A673 (cell line): ENCODE measurements around the gene SLC22A16. TPM values are rescaled to one million over a fixed set of nuclear protein-coding genes. Genes with fewer than 3 reads are reported as not detected.

Experiments
- BruUV-seq: library from RNA; stranded (reverse); fragments of 400-500 nt; replicated peaks from 2 replicates; lab custom pipeline; 2021; lab: Mats Ljungman, UMichigan
- CTCF ChIA-PET: fragments of 300-600 bp; sonication (Branson Sonifier 250); formaldehyde crosslinking; loops from one replicate; lab custom pipeline; 2022; ENCODE audit warnings: antibody characterized with exemption; lab: Charles Lee
- POLR2A ChIA-PET: fragments of 300-600 bp; sonication (Branson Sonifier 250); formaldehyde crosslinking; loops from one replicate; lab custom pipeline; 2022; ENCODE audit warnings: antibody characterized with exemption; ENCODE audit not compliant: low non-redundant PET; lab: Charles Lee
- DNase-seq: peaks from one replicate; pipeline ENCODE4 v3.0.0-alpha.2; 2015; ENCODE audit warnings: low spot score
- H3K27ac ChIP-seq: fragments of 200-600 bp; sonication (generic); 2 replicates; pipeline ENCODE4 v1.5.1; 2016; ENCODE audit warnings: mixed run types, low read depth, mild to moderate bottlenecking, mixed read lengths, antibody characterized with exemption, low read length; ENCODE audit not compliant: poor library complexity, severe bottlenecking
- H3K27me3 ChIP-seq: fragments of 200-600 bp; sonication (generic); replicated peaks from 2 replicates; pipeline ENCODE4 v1.6.1; 2017; ENCODE audit warnings: mixed run types, low read depth, mild to moderate bottlenecking, mixed read lengths, antibody characterized with exemption, low read length; ENCODE audit not compliant: insufficient read depth, poor library complexity
- H3K36me3 ChIP-seq: fragments of 200-600 bp; sonication (generic); 2 replicates; pipeline ENCODE4 v1.6.1; 2016; ENCODE audit warnings: mixed run types, mild to moderate bottlenecking, mixed read lengths, antibody characterized with exemption, low read length; ENCODE audit not compliant: insufficient read depth, poor library complexity, severe bottlenecking
- H3K4me1 ChIP-seq: fragments of 200-600 bp; sonication (generic); 2 replicates; pipeline ENCODE4 v1.6.1; 2017; ENCODE audit warnings: mixed run types, mild to moderate bottlenecking, mixed read lengths, antibody characterized with exemption, low read length; ENCODE audit not compliant: insufficient read depth, poor library complexity, severe bottlenecking
- H3K4me3 ChIP-seq: fragments of 200-600 bp; sonication (generic); 2 replicates; pipeline ENCODE4 v1.5.1; 2016; ENCODE audit warnings: low read depth, mixed run types, mild to moderate bottlenecking, mixed read lengths, low read length; ENCODE audit not compliant: poor library complexity, severe bottlenecking
- H3K9me3 ChIP-seq: fragments of 200-600 bp; sonication (generic); 2 replicates; pipeline ENCODE4 v1.6.1; 2016; ENCODE audit warnings: mixed run types, low read depth, mild to moderate bottlenecking, mixed read lengths, antibody characterized with exemption, low read length; ENCODE audit not compliant: poor library complexity, severe bottlenecking
- CTCF ChIP-seq: fragments of 300-800, 200-600 bp; sonication (generic); conservative IDR thresholded peaks from 2 replicates; pipeline ENCODE4 v1.5.1; 2017; ENCODE audit warnings: low read depth, mild to moderate bottlenecking, antibody characterized with exemption, low read length, moderate library complexity, mixed read lengths
- EZH2 ChIP-seq: fragments of 200-600 bp; sonication (generic); IDR thresholded peaks from 2 replicates; pipeline ENCODE4 v1.6.1; 2017; ENCODE audit warnings: borderline replicate concordance, low read depth, mild to moderate bottlenecking, mixed read lengths, antibody characterized with exemption, low read length; ENCODE audit not compliant: poor library complexity, severe bottlenecking
- intact Hi-C: fragments of 100-400 bp; cut with micrococcal nuclease; formaldehyde crosslinking; loops from one replicate; pipeline ENCODE4 v1.10.0; 2022; ENCODE audit not compliant: unreplicated experiment
- total RNA-seq: library from RNA; stranded (reverse); gene quantifications from 2 replicates; pipeline ENCODE4 v1.2.3, GENCODE V29; 2021

Gene SLC22A16
- total RNA-seq, 1 experiment from 2014 or later, result 0.15 TPM

- DNase-seq, result no peak
- no peaks in the 10 kb centered on the region for H3K4me1 ChIP-seq
- H3K36me3 ChIP-seq, result no peaks in the 10 kb centered on the region
- no peak overlapping the region for H3K27ac ChIP-seq
- H3K9me3 ChIP-seq, result no peaks in the 10 kb centered on the region
- H3K27me3 ChIP-seq, result peaks cover 5% of the 10 kb centered on the region
- no peak overlapping the region for H3K4me3 ChIP-seq
- ChIA-PET POLR2A (interaction anchor here (0.7 kb wide), 1 partner anchor 354 kb away, joined by 3 read pairs; no protein-coding TSS in a partner anchor), CTCF (no interaction called here)
- no TSS peak for BruUV-seq
- intact Hi-C loops, result loop anchor here (10.0 kb wide), 1 partner anchor 474 kb away; no protein-coding TSS in a partner anchor
- no peak for TF ChIP-seq CTCF
- TF ChIP-seq EZH2, result no peak
Measured at GRCh38 chr6:110520209-110520965, 44.0 kb upstream of the SLC22A16 start.

GRCh38 chr6:110517601-110518281, 41.3 kb upstream of the SLC22A16 start:
- POLR2A ChIA-PET, result no interaction called here
- intact Hi-C loops, result no loop called here
- Histone ChIP-seq H3K27me3 (peaks cover 5% of the 10 kb centered on the region), H3K4me3 (no peak overlapping the region), H3K27ac (no peak overlapping the region), H3K9me3 (no peaks in the 10 kb centered on the region), H3K4me1 (peaks cover 5% of the 10 kb centered on the region), H3K36me3 (no peaks in the 10 kb centered on the region)
- no peak for DNase-seq
- no TSS peak for BruUV-seq
- CTCF ChIA-PET, result no interaction called here
- TF ChIP-seq CTCF (no peak), EZH2 (no peak)

- CTCF ChIA-PET, result no interaction called here
- H3K36me3 ChIP-seq, result no peaks in the 10 kb centered on the region
Measured at GRCh38 chr6:110517034-110517433, 40.6 kb upstream of the SLC22A16 start.

More at GRCh38 chr6:110517034-110517433, 40.6 kb upstream of the SLC22A16 start:
- no peak for DNase-seq
- intact Hi-C loops, result no loop called here
- no TSS peak for BruUV-seq
- Histone ChIP-seq H3K4me3 (no peak overlapping the region), H3K9me3 (no peaks in the 10 kb centered on the region), H3K27ac (no peak overlapping the region), H3K27me3 (peaks cover 5% of the 10 kb centered on the region), H3K4me1 (peaks cover 6% of the 10 kb centered on the region)
- POLR2A ChIA-PET, result no interaction called here
- no peak for TF ChIP-seq EZH2
- no peak for TF ChIP-seq CTCF
